ENCODE results near the gene CCR3.

The CCR3 gene

DNA sequence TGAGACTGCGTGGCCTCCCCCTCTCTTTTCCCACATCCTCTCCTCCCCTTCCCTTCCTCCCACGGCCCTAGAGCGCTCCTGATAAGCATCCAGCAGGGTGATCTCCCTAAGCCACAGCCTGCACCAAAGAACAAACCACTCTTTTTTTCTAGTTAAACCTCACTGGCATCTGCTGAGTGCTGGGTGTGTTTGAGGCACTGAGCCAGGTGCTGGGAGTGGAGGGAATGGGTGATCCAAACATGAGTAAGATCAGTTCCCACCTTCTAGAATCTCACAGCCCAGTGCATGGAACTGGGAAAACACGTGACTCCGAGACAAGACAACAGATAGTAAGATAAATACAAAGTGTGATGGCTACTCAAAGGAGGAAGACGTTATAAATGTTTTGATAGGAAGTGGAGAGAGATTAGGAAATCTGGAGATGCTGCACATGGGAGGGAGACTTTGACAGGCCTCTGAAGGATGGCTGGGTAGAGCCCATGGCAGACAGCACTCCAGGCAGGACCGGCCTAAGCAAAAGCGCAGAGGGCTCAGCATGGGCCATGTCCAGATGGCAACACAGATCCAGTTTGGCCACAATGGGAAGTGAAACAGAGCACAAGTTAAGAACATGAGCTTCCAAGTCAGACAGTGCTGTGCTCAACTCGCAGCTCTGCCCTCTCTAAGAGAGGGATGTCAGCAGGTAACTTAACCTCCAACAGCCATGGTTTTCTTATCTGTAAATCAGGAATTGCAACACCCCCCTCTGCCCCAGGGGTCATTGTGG is 55.6 kb downstream of the CCR3 start:
- no peak for DNase-seq (ENCODE audit: low read depth in 2 of 2)

GRCh38 chr3:46298871-46299607 is 56.8 kb downstream of the CCR3 start:
- DNase-seq (ENCODE audit: low read depth in 2 of 2) = no peak

DNA sequence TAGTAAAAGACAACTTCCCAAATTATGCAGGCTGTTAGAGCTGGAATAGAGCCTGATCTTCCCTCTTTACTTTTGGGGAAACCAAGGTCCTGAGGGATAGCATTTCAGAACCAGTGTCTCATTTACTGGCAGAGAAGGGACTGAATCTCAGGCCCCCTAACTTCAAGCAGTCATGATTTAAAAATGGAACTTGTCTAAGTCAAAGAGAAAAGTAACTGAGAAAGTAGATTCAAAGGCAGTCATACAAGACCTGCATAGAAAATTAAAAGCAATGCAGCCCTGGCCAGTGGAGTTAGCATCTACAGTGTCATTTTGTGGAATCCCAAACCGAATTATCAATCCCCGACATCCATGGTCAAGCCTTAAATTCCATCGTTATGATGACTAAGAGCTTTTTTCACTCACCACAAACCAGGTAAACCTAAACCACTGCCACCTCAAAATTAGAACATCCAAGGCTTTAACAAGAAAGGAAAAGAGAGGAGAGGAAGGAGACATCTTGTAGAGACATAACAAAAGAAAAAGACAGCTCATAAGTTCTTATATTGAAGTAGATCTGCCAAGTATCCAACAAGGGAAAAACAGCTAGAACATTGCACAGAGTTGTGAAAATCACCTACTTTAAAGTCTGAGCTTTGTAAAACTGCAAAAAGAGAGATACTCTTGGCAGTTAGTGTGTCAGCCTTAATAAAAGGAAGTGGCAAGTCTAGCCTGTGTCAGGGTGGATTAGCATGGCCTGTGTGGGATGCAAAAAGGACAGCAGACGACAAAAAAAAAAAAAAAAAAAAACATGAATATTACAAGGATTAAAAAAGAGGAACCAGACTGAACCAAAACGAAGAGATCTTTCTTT is 57.6 kb downstream of the CCR3 start:
- DNase-seq (ENCODE audit: low read depth in 2 of 2) = no peak

- no peak for DNase-seq (ENCODE audit: low read depth in 2 of 2)
Measured at GRCh38 chr3:46300461-46300789, 58.2 kb downstream of the CCR3 start.

GRCh38 chr3:46301122-46301835 is 59.0 kb downstream of the CCR3 start:
- DNase-seq (ENCODE audit: low read depth in 2 of 2) = no peak

DNA sequence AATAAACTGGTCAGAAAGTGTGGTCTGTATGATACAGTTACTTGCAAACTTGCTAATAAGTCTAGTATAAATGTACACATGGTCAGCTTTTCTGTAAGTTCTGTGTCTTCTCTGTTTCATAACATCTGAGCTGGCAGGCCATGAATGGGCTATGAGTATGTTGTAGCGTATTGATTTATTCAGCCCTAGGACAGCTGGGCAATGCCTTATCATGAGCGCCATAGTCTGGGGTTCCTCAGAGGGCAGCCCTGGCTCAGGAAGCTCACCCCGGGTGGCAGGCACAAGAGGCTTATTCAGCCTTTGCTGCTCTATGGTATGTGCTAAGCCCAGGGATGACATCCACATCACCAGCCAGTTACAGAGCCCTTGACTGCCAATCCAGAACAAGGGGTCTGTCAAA is 61.0 kb downstream of the CCR3 start:
- no peak for DNase-seq (ENCODE audit: low read depth in 2 of 2)

DNA sequence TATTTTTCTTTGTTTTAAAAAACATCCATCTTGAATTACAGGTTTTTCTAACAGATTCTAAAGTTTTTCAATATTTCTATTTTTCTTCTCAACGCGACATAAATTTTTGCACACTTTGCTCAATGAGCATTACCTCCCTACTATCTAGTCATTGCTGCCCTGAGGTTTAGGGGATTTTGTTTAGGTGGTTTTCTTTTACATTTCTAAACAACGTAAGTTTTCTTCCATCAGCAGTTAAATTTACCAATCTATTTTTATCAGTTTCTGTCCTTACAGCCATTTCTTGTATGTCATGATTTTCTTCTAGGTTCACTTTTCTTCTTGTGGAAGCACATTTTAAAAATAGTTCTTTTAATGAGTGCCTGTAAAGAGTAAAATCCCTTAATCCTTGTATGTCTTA is 62.5 kb downstream of the CCR3 start:
- no peak for DNase-seq (ENCODE audit: low read depth in 2 of 2)

- DNase-seq (ENCODE audit: low read depth in 2 of 2) = no peak
Measured at GRCh38 chr3:46312991-46313390, 70.7 kb downstream of the CCR3 start.

DNA sequence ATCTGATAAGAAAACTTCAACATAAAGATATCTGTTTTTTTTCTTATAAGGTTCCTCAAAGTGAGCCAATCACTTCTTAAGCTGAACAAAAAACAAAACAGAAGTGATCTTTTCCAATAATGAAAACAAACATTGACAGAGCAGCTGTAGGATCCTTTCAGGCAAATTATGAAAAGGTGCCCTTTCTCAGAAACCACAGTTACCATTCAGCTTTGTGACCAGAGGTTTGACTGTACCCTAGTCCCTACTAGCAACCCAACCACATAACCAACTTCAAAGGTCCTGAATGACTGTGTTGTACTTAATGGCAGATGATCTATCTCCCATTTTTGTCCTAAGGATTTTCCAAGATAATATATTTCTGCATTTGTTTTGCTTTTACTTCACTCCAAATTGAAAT is 72.3 kb downstream of the CCR3 start:
- DNase-seq (ENCODE audit: low read depth in 2 of 2) = no peak

DNA sequence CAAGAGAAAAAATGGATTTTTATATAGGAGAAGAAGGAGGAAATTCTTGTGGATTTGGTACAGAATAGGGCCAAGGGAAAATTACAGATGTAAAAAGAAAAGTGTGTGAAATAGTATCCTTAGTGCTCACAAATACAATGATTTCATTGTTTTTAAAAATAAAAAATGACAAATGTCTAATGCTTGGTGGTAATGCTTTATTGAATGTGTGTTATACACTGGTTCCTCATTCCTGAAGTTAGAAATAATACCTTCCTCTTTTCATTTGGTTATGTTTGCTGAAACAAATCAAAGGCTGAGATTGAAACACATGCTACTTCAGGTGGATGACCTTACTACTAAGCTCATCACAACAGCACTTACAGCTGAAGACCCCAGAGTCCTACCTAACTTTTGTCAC is 73.9 kb downstream of the CCR3 start:
- DNase-seq (ENCODE audit: low read depth in 2 of 2) = no peak

All from stimulated activated CD4-positive, alpha-beta T cell treated with anti-CD3 and anti-CD28 coated beads, Interleukin-1b, Interleukin-23, amount 100 ng/mL, for 1 hour (primary cell).